Measurements from ENCODE around the gene MYL12A.

GRCh38 chr18:3245185-3245564 is 2.4 kb upstream of the MYL12A start:
- TF ChIP-seq CTCF (conservative IDR thresholded peaks at IDR 0.05; ENCODE audit: low read depth, low read length): no peak
- no peak for TF ChIP-seq EZH2 (IDR thresholded peaks at IDR 0.05; ENCODE audit: low read length, unreplicated experiment)
